Stimulated activated CD4-positive, alpha-beta T cell treated with anti-CD3 and anti-CD28 coated beads, TNF-alpha, amount 100 ng/mL, for 4 hours (primary cell): ENCODE measurements around the gene ADD2.

Source experiments
- DNase-seq, 3 experiments: peaks; one replicate each; pipeline ENCODE4 v3.0.0-alpha.2; 2020; ENCODE audit warnings: low read depth in 3 of 3

ADD2 gene

DNA sequence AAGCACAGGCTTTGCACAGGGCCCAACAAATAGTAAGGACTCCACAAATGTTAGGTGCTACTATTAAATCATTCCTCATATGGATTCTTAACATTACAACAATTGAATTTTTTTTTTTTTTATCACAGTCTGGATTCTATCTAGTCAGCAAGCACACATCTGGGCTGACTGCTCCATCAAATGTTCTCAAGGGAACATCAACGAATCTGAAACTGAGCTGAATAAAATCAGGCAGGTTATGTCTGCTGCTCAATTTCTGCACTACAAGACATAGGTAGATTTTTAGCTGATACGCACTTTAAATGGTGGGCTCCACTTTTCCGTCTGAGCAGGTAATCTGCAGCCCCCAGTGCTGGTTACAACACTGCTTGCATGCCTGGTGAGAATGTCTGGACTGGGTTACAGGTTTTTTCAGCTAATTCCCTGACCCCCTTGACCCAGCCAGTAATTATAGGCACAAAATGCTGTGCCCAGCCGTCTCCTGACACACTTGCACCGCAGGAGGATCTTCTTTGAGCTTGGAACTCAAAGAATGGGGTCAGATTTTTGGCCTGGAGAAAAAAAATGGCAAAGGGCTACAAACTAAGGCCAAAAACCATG lies 44.6 kb downstream of the ADD2 start:
- DNase-seq: no peak

DNA sequence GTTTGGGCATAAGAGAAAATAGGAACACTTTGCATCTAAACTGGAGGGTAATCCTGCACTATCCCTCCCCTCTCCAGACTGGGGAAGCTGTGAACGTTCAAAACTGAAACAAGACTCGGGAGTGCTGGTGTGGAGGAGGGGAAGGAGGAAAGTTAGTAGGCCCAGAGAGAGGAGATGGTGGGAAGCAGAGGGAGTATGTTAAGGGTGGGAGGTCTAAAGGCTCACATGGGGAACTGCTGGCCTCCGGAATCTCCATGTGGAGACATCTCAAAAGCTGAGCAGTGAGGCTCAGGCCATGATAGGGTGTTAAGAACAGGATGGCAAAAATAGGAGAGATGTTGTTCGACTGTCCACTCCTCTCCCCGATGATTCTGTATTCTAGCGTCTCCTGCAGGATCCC lies 47.9 kb downstream of the ADD2 start:
- DNase-seq: no peak

DNA sequence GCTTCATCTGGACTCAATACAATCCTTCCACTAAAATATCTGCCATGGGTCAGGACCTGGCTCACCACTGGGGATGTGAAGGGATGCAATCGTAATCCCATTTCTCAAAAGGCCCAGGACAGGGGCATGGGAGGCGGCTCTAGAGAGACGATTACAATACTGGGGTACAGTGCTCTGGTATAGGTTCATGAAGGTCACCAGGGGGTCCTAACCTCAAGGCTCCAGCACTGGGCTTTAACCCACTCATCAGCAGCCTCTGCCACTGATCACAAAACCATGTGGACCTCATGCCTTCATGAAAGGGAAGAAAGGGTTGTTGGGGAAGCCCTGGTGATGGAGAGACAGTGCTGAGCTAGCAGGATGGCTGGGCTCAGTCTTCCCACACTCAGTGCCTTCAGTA lies 48.8 kb downstream of the ADD2 start:
- DNase-seq: no peak

DNA sequence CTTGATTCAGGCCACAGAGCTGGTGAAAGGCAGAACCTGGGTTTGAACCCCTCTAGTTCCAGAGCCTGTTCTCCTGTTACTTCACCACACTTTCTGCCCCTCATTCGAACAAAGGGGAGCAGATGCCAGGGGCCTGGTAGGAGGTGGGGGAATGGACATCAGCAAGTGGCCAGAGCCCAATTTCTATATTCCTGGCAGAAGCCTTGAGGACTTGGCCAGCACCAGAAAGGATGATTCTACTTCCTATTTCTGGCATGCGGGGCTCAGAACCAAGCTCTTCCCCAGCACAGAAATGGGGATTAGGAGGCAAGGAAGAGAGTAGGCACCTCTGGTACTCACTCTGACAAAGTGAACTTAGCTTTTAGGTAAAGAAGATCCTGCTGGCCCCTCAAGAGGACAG lies 49.3 kb downstream of the ADD2 start:
- DNase-seq: no peak

GRCh38 chr2:70718241-70718640 lies 49.8 kb downstream of the ADD2 start:
- no peak for DNase-seq

- DNase-seq: no peak
Measured at GRCh38 chr2:70717431-70718038, 50.5 kb downstream of the ADD2 start.

DNA sequence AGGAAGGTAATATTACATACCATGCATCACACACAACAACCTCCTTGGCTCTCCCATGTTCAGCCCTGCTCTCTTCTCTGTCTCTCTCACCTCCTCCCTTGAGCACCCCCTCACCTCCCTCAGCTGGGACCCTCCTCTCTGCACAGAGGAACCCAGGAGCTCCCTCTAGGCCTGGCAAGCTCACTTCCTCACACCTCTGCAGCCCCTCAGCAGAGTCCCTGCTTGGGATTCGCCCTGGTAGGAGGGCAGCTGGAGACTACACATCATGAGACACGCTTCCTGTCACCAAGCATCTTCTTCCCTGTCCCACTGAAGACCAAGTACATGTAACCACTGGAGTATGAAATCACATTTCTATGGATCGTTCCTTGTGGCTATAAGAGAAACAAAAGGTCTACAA lies 51.0 kb downstream of the ADD2 start:
- DNase-seq: no peak

DNA sequence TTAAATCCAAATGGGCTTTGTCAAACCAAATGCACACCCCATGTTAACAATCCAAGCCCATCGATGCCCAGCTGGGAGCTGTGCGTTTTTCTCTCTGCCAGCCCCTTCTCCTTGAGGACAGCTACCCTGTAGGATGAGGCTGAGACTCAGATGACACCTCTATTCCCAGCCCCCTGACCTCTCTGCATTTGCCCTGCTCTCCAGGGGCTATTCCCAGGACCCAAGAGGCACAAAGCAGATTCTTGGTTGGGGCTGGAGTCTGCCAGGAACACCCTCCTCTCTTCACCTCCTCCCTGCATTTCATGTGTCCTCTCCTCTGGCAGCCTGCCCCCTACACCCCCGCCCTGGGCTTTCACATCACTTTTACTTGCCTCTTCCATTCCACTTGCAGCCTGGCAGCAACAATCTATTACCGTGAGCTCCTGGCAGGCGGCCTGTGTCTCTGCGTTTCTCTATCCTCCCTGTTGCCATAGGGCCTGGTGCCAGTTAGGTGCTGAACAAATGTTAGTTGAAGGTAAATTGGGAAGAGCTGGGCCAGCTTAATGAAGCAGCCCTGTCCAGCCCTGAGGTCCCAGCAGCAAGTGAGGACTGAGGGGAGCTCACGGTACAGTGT lies 51.8 kb downstream of the ADD2 start:
- DNase-seq: no peak

GRCh38 chr2:70715071-70715985 lies 52.7 kb downstream of the ADD2 start:
- DNase-seq: no peak

- no peak for DNase-seq
Measured at GRCh38 chr2:70714141-70714905, 53.7 kb downstream of the ADD2 start.

- no peak for DNase-seq
Measured at GRCh38 chr2:70712916-70713315, 55.1 kb downstream of the ADD2 start.

GRCh38 chr2:70711191-70711590 lies 56.8 kb downstream of the ADD2 start:
- DNase-seq: no peak

GRCh38 chr2:70710038-70710690 lies 57.8 kb downstream of the ADD2 start:
- no peak for DNase-seq

- DNase-seq: no peak
Measured at GRCh38 chr2:70709275-70710037, 58.5 kb downstream of the ADD2 start.

GRCh38 chr2:70708376-70709199 lies 59.4 kb downstream of the ADD2 start:
- DNase-seq: no peak

GRCh38 chr2:70707706-70708105 lies 60.3 kb downstream of the ADD2 start:
- DNase-seq: no peak

GRCh38 chr2:70706026-70706795 lies 61.8 kb downstream of the ADD2 start:
- DNase-seq: no peak

- no peak for DNase-seq
Measured at GRCh38 chr2:70705160-70705850, 62.7 kb downstream of the ADD2 start.
